HEK293 (cell line): ENCODE data around the gene SLC25A45.
A peak's percentile ranks its signal among the peaks of the same experiment; 100 is the strongest.

ENCODE experiments used
- GLIS2 ChIP-seq: fragments of 450-650 bp; formaldehyde crosslinking; IDR thresholded peaks from 2 replicates; pipeline ENCODE4 v1.5.1; 2016; ENCODE audit warnings: missing biosample characterization, missing genetic modification characterization
- HOXA7 ChIP-seq: sonication (generic); formaldehyde crosslinking; IDR thresholded peaks from 2 replicates; pipeline ENCODE4 v1.8.1; 2022; ENCODE audit warnings: missing genetic modification reagents, borderline replicate concordance
- MEIS1 ChIP-seq: sonication (generic); formaldehyde crosslinking; IDR thresholded peaks from 2 replicates; pipeline ENCODE4 v1.8.1; 2022; ENCODE audit warnings: missing genetic modification reagents, mild to moderate bottlenecking, borderline replicate concordance
- ZBTB17 ChIP-seq: fragments of 450-650 bp; formaldehyde crosslinking; IDR thresholded peaks from 2 replicates; pipeline ENCODE4 v1.5.1; 2016; ENCODE audit warnings: missing biosample characterization, missing genetic modification characterization
- ZBTB7A ChIP-seq: fragments of 450-650 bp; formaldehyde crosslinking; IDR thresholded peaks from 2 replicates; pipeline ENCODE4 v1.5.1; 2016; ENCODE audit warnings: low read depth, missing biosample characterization, missing genetic modification characterization
- ZFHX2 ChIP-seq: fragments of 450-650 bp; formaldehyde crosslinking; conservative IDR thresholded peaks from 2 replicates; pipeline ENCODE4 v1.5.1; 2016; ENCODE audit warnings: missing biosample characterization, missing genetic modification characterization
- ZFP41 ChIP-seq: fragments of 450-650 bp; formaldehyde crosslinking; IDR thresholded peaks from 2 replicates; pipeline ENCODE4 v1.5.1; 2016; ENCODE audit warnings: missing biosample characterization, missing genetic modification characterization, borderline replicate concordance
- ZFP69B ChIP-seq: fragments of 450-650 bp; formaldehyde crosslinking; IDR thresholded peaks from 2 replicates; pipeline ENCODE4 v1.5.1; 2016; ENCODE audit warnings: missing biosample characterization, missing genetic modification characterization
- ZNF133 ChIP-seq: fragments of 450-650 bp; formaldehyde crosslinking; IDR thresholded peaks from 2 replicates; pipeline ENCODE4 v1.5.1; 2016; ENCODE audit warnings: missing biosample characterization, missing genetic modification characterization
- ZNF146 ChIP-seq: fragments of 450-650 bp; formaldehyde crosslinking; IDR thresholded peaks from 2 replicates; pipeline ENCODE4 v1.5.1; 2016; ENCODE audit warnings: missing biosample characterization, missing genetic modification characterization
- ZNF169 ChIP-seq: fragments of 450-650 bp; formaldehyde crosslinking; IDR thresholded peaks from 2 replicates; pipeline ENCODE4 v1.5.1; 2016; ENCODE audit warnings: missing biosample characterization, missing genetic modification characterization
- ZNF223 ChIP-seq: fragments of 450-650 bp; formaldehyde crosslinking; IDR thresholded peaks from 2 replicates; pipeline ENCODE4 v1.5.1; 2016; ENCODE audit warnings: missing biosample characterization, missing genetic modification characterization
- ZNF24 ChIP-seq: fragments of 450-650 bp; formaldehyde crosslinking; IDR thresholded peaks from 2 replicates; pipeline ENCODE4 v1.5.1; 2016; ENCODE audit warnings: missing biosample characterization, missing genetic modification characterization
- ZNF248 ChIP-seq: fragments of 450-650 bp; formaldehyde crosslinking; IDR thresholded peaks from 2 replicates; pipeline ENCODE4 v1.5.1; 2017; ENCODE audit warnings: missing biosample characterization, missing genetic modification characterization
- ZNF311 ChIP-seq: fragments of 450-650 bp; formaldehyde crosslinking; IDR thresholded peaks from 2 replicates; pipeline ENCODE4 v1.5.1; 2017; ENCODE audit warnings: missing biosample characterization, missing genetic modification characterization, borderline replicate concordance
- ZNF324 ChIP-seq: fragments of 450-650 bp; formaldehyde crosslinking; IDR thresholded peaks from 2 replicates; pipeline ENCODE4 v1.5.1; 2016; ENCODE audit warnings: missing biosample characterization, missing genetic modification characterization
- ZNF335 ChIP-seq: fragments of 450-650 bp; formaldehyde crosslinking; conservative IDR thresholded peaks from 2 replicates; pipeline ENCODE4 v1.5.1; 2016; ENCODE audit warnings: missing biosample characterization, missing genetic modification characterization
- ZNF341 ChIP-seq: fragments of 450-650 bp; formaldehyde crosslinking; IDR thresholded peaks from 2 replicates; pipeline ENCODE4; 2016; ENCODE audit warnings: low read depth, missing biosample characterization, missing genetic modification characterization
- ZNF366 ChIP-seq: fragments of 450-650 bp; formaldehyde crosslinking; conservative IDR thresholded peaks from 2 replicates; pipeline ENCODE4 v1.5.1; 2016; ENCODE audit warnings: missing biosample characterization, missing genetic modification characterization
- ZNF394 ChIP-seq: fragments of 450-650 bp; formaldehyde crosslinking; IDR thresholded peaks from 2 replicates; pipeline ENCODE4 v1.5.1; 2016; ENCODE audit warnings: missing biosample characterization, missing genetic modification characterization, mild to moderate bottlenecking, moderate library complexity, borderline replicate concordance
- ZNF423 ChIP-seq: fragments of 450-650 bp; formaldehyde crosslinking; IDR thresholded peaks from 2 replicates; pipeline ENCODE4 v1.5.1; 2016; ENCODE audit warnings: missing biosample characterization, missing genetic modification characterization
- ZNF558 ChIP-seq: fragments of 450-650 bp; formaldehyde crosslinking; IDR thresholded peaks from 2 replicates; pipeline ENCODE4 v1.5.1; 2016; ENCODE audit warnings: missing biosample characterization, missing genetic modification characterization
- ZNF600 ChIP-seq: fragments of 450-650 bp; formaldehyde crosslinking; IDR thresholded peaks from 2 replicates; pipeline ENCODE4 v1.5.1; 2016; ENCODE audit warnings: missing biosample characterization, missing genetic modification characterization
- ZNF660 ChIP-seq: fragments of 450-650 bp; IDR thresholded peaks from 2 replicates; pipeline ENCODE4 v1.5.1; 2018; ENCODE audit warnings: missing biosample characterization, mild to moderate bottlenecking, missing genetic modification characterization
- ZNF707 ChIP-seq: fragments of 450-650 bp; formaldehyde crosslinking; IDR thresholded peaks from 2 replicates; pipeline ENCODE4 v1.5.1; 2016; ENCODE audit warnings: missing biosample characterization, missing genetic modification characterization
- ZNF785 ChIP-seq: fragments of 450-650 bp; formaldehyde crosslinking; IDR thresholded peaks from 2 replicates; pipeline ENCODE4 v1.5.1; 2016; ENCODE audit warnings: missing biosample characterization, missing genetic modification characterization
- ZXDB ChIP-seq: fragments of 450-650 bp; formaldehyde crosslinking; IDR thresholded peaks from 2 replicates; pipeline ENCODE4 v1.5.1; 2016; ENCODE audit warnings: missing biosample characterization, missing genetic modification characterization
- TF ChIP-seq, protein P1 (sequence below): fragments of 450-650 bp; formaldehyde crosslinking; IDR thresholded peaks from 2 replicates; pipeline ENCODE4 v1.5.1; 2016; ENCODE audit warnings: missing biosample characterization, missing genetic modification characterization
- TF ChIP-seq, protein P2 (sequence below): fragments of 450-650 bp; formaldehyde crosslinking; IDR thresholded peaks from 2 replicates; pipeline ENCODE4 v1.5.1; 2017; ENCODE audit warnings: missing biosample characterization, mild to moderate bottlenecking, missing genetic modification characterization, moderate library complexity
- TF ChIP-seq, protein P3 (sequence below): fragments of 450-650 bp; formaldehyde crosslinking; IDR thresholded peaks from 2 replicates; pipeline ENCODE4 v1.5.1; 2017; ENCODE audit warnings: missing biosample characterization, missing genetic modification characterization
- TF ChIP-seq, protein P4 (sequence below): fragments of 450-650 bp; formaldehyde crosslinking; IDR thresholded peaks from 2 replicates; pipeline ENCODE4 v1.5.1; 2016; ENCODE audit warnings: missing biosample characterization, missing genetic modification characterization
- TF ChIP-seq, protein P5 (sequence below): fragments of 450-650 bp; formaldehyde crosslinking; IDR thresholded peaks from 2 replicates; pipeline ENCODE4 v1.5.1; 2016; ENCODE audit warnings: missing biosample characterization, missing genetic modification characterization, low read depth

The SLC25A45 gene

DNA sequence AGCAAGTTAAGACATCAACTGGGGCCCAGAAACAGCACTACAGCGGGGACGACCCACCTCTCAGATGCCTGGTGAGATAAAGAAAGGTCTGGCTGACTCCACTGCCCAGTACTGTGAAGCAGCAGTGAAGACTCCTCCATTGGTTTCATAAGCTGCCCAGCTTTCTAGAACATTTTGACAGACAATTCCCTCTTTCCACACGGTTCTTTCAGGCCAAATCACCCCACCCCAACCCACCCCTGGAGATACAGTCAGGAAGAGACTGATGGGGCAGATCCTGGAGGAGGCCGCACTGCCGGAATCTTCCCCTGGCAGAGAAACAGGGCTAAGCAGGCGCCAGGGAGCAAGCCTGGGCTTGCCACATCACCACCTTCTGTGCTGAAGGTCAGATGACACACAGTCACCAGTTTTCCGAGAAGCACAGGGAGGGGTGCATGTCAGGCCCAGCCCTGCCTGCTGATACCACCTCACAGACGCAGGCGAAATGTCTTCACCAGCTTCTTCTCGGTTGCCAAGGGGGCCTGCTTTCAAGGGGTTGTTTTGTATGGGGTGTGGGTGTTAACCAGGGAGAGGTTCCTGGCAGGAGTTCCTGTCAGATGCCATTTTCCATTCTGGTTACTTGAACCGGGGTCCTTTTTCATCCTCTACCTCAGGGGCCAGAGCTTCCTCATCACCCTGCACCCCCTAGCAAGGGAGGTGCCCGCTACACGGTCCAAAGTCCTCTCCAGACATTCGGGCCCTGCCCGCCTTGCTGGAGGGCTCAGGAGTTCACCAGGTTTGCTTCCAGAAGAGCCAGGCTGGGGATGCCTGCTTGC is 38.7 kb upstream of the SLC25A45 start (continued):
- TF ChIP-seq GLIS2 (tag by site-specific recombination) (peak; percentile 96), ZNF169 (tag by site-specific recombination) (no peak), ZNF223 (tag by site-specific recombination) (no peak), ZXDB (tag by site-specific recombination) (peak; percentile 72), ZNF423 (tag by site-specific recombination) (0 out of 2 replicates have a peak, but pooled peaks have one; percentile 46), ZNF24 (tag by site-specific recombination) (peak; percentile 72), ZNF133 (tag by site-specific recombination) (no peak), ZFP69B (peak; percentile 59; the same call in 1 of the 2 replicates), ZNF394 (tag by site-specific recombination) (peak; percentile 69; the same call in 1 of the 2 replicates), ZNF600 (tag by site-specific recombination) (peak; percentile 52), ZNF248 (tag by site-specific recombination) (no peak), ZNF311 (tag by site-specific recombination) (no peak), ZNF366 (peak; percentile 83), ZNF785 (tag by site-specific recombination) (no peak), ZNF146 (tag by site-specific recombination) (no peak), HOXA7 (CRISPR knock-in tag) (no peak), ZNF707 (tag by site-specific recombination) (no peak), ZFP41 (no peak), ZNF558 (tag by site-specific recombination) (no peak; the same call in 1 of the 2 replicates), ZNF335 (peak; percentile 93), ZFHX2 (tag by site-specific recombination) (peak; percentile 41), ZNF341 (tag by site-specific recombination) (peak; percentile 58), ZNF324 (peak; percentile 29; the same call in 1 of the 2 replicates), ZNF660 (tag by site-specific recombination) (peak; percentile 67; the same call in 1 of the 2 replicates), ZBTB17 (tag by site-specific recombination) (peak; percentile 42; the same call in 1 of the 2 replicates), MEIS1 (CRISPR knock-in tag) (no peak), ZBTB7A (tag by site-specific recombination) (peak; percentile 58; the same call in 1 of the 2 replicates)
- TF ChIP-seq, protein P1, sequence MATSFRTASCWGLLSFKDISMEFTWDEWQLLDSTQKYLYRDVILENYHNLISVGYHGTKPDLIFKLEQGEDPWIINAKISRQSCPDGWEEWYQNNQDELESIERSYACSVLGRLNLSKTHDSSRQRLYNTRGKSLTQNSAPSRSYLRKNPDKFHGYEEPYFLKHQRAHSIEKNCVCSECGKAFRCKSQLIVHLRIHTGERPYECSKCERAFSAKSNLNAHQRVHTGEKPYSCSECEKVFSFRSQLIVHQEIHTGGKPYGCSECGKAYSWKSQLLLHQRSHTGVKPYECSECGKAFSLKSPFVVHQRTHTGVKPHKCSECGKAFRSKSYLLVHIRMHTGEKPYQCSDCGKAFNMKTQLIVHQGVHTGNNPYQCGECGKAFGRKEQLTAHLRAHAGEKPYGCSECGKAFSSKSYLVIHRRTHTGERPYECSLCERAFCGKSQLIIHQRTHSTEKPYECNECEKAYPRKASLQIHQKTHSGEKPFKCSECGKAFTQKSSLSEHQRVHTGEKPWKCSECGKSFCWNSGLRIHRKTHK (tag by site-specific recombination): no peak
- TF ChIP-seq, protein P2, sequence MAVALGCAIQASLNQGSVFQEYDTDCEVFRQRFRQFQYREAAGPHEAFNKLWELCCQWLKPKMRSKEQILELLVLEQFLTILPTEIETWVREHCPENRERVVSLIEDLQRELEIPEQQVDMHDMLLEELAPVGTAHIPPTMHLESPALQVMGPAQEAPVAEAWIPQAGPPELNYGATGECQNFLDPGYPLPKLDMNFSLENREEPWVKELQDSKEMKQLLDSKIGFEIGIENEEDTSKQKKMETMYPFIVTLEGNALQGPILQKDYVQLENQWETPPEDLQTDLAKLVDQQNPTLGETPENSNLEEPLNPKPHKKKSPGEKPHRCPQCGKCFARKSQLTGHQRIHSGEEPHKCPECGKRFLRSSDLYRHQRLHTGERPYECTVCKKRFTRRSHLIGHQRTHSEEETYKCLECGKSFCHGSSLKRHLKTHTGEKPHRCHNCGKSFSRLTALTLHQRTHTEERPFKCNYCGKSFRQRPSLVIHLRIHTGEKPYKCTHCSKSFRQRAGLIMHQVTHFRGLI: no peak
- TF ChIP-seq, protein P3, sequence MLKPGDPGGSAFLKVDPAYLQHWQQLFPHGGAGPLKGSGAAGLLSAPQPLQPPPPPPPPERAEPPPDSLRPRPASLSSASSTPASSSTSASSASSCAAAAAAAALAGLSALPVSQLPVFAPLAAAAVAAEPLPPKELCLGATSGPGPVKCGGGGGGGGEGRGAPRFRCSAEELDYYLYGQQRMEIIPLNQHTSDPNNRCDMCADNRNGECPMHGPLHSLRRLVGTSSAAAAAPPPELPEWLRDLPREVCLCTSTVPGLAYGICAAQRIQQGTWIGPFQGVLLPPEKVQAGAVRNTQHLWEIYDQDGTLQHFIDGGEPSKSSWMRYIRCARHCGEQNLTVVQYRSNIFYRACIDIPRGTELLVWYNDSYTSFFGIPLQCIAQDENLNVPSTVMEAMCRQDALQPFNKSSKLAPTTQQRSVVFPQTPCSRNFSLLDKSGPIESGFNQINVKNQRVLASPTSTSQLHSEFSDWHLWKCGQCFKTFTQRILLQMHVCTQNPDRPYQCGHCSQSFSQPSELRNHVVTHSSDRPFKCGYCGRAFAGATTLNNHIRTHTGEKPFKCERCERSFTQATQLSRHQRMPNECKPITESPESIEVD (tag by site-specific recombination): 0 out of 2 replicates have a peak, but pooled peaks have one; percentile 19
- TF ChIP-seq, protein P4, sequence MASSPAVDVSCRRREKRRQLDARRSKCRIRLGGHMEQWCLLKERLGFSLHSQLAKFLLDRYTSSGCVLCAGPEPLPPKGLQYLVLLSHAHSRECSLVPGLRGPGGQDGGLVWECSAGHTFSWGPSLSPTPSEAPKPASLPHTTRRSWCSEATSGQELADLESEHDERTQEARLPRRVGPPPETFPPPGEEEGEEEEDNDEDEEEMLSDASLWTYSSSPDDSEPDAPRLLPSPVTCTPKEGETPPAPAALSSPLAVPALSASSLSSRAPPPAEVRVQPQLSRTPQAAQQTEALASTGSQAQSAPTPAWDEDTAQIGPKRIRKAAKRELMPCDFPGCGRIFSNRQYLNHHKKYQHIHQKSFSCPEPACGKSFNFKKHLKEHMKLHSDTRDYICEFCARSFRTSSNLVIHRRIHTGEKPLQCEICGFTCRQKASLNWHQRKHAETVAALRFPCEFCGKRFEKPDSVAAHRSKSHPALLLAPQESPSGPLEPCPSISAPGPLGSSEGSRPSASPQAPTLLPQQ: peak; percentile 53
- TF ChIP-seq, protein P5, sequence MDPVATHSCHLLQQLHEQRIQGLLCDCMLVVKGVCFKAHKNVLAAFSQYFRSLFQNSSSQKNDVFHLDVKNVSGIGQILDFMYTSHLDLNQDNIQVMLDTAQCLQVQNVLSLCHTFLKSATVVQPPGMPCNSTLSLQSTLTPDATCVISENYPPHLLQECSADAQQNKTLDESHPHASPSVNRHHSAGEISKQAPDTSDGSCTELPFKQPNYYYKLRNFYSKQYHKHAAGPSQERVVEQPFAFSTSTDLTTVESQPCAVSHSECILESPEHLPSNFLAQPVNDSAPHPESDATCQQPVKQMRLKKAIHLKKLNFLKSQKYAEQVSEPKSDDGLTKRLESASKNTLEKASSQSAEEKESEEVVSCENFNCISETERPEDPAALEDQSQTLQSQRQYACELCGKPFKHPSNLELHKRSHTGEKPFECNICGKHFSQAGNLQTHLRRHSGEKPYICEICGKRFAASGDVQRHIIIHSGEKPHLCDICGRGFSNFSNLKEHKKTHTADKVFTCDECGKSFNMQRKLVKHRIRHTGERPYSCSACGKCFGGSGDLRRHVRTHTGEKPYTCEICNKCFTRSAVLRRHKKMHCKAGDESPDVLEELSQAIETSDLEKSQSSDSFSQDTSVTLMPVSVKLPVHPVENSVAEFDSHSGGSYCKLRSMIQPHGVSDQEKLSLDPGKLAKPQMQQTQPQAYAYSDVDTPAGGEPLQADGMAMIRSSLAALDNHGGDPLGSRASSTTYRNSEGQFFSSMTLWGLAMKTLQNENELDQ (tag by site-specific recombination): no peak
